Measurements from ENCODE around the gene CCDC138. TPM values are rescaled to one million over a fixed set of nuclear protein-coding genes. Genes with fewer than 3 reads are reported as not detected.

Gene CCDC138
- total RNA-seq, 1 donor from 2014 or later, result 27.9 TPM

DNA sequence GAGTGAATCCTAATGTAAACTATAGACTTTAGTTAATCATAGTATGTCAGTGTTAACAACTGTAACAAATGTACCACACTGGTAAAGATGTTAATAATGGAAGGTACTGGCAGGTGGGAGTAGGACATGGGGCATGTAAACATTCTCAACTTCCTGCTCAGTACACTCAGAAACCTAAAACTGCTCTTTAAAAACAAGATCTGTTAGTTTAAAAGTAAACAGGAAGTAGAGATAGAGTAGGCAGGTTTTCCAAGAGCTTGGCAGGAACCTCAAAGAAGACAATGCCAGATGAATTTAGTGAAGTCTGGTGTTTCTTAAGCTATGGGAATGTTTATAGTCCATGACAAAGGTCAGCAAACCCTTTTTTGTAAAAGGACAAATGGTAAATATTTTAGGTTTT is 46.6 kb downstream of the CCDC138 start:
- Mint-ChIP-seq H3K4me1 (ENCODE audit: unreplicated experiment) (peaks cover 6% of the 10 kb centered on the region), H3K4me3 (no peak overlapping the region), H3K27me3 (no peaks in the 10 kb centered on the region), H3K9me3 (peaks cover 17% of the 10 kb centered on the region), H3K36me3 (peaks cover 35% of the 10 kb centered on the region), H3K27ac (no peak overlapping the region)
- TF ChIP-seq, protein P1, sequence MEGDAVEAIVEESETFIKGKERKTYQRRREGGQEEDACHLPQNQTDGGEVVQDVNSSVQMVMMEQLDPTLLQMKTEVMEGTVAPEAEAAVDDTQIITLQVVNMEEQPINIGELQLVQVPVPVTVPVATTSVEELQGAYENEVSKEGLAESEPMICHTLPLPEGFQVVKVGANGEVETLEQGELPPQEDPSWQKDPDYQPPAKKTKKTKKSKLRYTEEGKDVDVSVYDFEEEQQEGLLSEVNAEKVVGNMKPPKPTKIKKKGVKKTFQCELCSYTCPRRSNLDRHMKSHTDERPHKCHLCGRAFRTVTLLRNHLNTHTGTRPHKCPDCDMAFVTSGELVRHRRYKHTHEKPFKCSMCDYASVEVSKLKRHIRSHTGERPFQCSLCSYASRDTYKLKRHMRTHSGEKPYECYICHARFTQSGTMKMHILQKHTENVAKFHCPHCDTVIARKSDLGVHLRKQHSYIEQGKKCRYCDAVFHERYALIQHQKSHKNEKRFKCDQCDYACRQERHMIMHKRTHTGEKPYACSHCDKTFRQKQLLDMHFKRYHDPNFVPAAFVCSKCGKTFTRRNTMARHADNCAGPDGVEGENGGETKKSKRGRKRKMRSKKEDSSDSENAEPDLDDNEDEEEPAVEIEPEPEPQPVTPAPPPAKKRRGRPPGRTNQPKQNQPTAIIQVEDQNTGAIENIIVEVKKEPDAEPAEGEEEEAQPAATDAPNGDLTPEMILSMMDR (conservative IDR thresholded peaks at IDR 0.05), result no peak
- no peak for DNase-seq (ENCODE audit: extremely low spot score, unreplicated experiment)

DNA sequence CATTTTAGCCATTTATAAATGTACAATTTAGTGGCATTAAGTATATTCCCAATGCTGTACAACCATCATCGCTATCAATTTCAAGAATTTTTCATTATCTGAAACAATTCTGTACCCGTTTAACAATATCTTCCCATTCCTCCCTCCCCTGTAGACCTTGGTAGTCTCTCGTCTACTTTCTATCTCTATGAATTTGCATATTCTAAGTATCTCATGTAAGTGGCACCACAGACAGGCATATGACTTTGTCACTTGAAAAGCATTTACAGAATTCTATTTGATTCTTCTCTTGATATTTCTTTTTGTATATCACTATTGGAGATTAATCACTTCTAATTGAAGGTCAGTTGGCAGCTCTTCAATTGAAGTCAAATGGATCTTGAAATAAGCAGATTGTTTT is 48.0 kb downstream of the CCDC138 start:
- peaks cover 6% of the 10 kb centered on the region for H3K4me1 Mint-ChIP-seq (ENCODE audit: unreplicated experiment)
- H3K27me3 Mint-ChIP-seq, result no peaks in the 10 kb centered on the region
- peaks cover 41% of the 10 kb centered on the region for H3K36me3 Mint-ChIP-seq
- no peak overlapping the region for H3K4me3 Mint-ChIP-seq
- H3K9me3 Mint-ChIP-seq, result peaks cover 17% of the 10 kb centered on the region
- H3K27ac Mint-ChIP-seq, result no peak overlapping the region
- DNase-seq (ENCODE audit: extremely low spot score, unreplicated experiment), result no peak
- TF ChIP-seq, protein P1 (conservative IDR thresholded peaks at IDR 0.05), result no peak

DNA sequence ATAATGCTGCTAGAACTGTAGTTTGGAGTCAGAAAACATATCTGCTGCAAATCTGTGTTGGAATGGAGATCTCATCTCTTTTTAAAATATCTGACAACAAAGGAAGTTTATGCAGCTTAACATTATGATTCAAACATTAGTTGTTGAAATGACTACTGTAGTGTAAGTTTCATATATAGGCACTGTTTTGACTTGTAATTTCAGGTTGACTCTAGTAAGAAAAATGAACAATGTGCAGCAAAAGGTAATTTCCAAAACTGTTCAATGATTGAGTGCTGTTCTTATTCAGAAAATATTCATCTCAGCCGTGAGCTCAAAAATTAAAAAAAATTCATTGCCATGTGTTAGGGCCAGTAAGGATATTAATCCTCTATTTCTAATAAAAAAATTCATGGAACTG is 48.5 kb downstream of the CCDC138 start:
- DNase-seq (ENCODE audit: extremely low spot score, unreplicated experiment), result no peak
- H3K36me3 Mint-ChIP-seq, result peaks cover 43% of the 10 kb centered on the region
- TF ChIP-seq, protein P1 (conservative IDR thresholded peaks at IDR 0.05), result no peak
- no peak overlapping the region for H3K4me3 Mint-ChIP-seq
- no peak overlapping the region for H3K27ac Mint-ChIP-seq
- no peaks in the 10 kb centered on the region for H3K27me3 Mint-ChIP-seq
- peaks cover 19% of the 10 kb centered on the region for H3K9me3 Mint-ChIP-seq
- peaks cover 6% of the 10 kb centered on the region for H3K4me1 Mint-ChIP-seq (ENCODE audit: unreplicated experiment)

DNA sequence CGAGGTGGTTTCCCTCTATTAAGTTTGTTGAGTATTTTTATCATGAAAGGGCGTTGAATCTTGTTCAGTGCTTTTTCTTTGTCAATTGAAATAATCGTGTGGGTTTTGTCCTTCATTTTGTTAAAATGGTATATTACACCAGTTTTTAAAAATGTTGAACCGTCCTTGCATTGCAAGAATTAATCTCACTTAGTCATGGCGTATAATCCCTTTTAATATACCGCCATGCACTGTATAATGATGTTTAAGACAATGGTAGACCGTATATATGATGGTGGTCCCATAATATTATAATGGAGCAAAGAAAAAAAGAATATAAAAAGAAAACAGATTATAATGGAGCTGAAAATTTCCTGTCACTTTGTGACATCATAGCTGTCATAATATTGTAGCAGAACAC is 50.6 kb downstream of the CCDC138 start:
- Mint-ChIP-seq H3K27ac (no peak overlapping the region), H3K9me3 (peaks cover 28% of the 10 kb centered on the region), H3K27me3 (no peaks in the 10 kb centered on the region), H3K36me3 (peaks cover 59% of the 10 kb centered on the region), H3K4me3 (no peak overlapping the region), H3K4me1 (ENCODE audit: unreplicated experiment) (peaks cover 6% of the 10 kb centered on the region)
- TF ChIP-seq, protein P1 (conservative IDR thresholded peaks at IDR 0.05), result no peak
- DNase-seq (ENCODE audit: extremely low spot score, unreplicated experiment), result no peak

DNA sequence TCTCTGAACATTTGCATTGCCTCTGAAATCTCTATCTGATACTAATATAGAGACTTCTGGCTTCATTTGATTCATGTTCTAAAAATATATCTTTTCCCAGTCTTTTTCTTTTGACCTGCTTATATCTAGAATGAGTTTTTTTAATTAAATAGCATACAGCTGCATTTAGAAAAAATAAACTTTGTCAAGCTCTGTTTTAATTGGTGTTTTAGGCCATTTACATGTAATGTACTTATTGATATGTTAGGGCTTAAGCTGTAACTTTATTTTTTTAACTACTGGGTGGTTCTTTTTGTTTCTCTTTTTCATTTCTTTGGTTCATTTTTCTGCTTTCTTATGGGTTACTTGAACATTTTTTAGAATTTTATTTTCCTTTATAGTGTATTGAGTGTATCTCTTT is 54.9 kb downstream of the CCDC138 start:
- Mint-ChIP-seq H3K27ac (no peak overlapping the region), H3K4me1 (ENCODE audit: unreplicated experiment) (no peaks in the 10 kb centered on the region), H3K9me3 (peaks cover 22% of the 10 kb centered on the region), H3K4me3 (no peak overlapping the region), H3K27me3 (no peaks in the 10 kb centered on the region), H3K36me3 (peaks cover 58% of the 10 kb centered on the region)
- TF ChIP-seq, protein P1 (conservative IDR thresholded peaks at IDR 0.05), result no peak
- DNase-seq (ENCODE audit: extremely low spot score, unreplicated experiment), result no peak

DNA sequence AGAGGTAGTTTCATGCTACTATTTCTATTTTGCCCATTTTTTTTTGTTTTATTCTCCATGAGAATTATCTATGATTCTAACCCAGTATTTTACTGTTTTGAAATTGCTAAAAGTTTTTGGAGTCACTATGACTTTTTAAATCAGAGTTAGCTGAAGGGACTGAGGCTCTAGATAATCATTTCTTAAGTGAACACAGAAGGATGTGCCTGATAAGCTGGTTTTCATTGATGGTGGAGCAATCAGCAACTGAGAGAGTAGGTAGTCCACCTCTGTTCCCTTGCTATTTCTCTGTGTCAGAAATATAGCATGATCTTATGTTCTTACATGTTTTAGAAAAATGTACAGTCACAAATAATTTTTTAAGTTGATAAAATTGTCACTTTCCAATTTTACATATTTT is 59.4 kb downstream of the CCDC138 start:
- no peaks in the 10 kb centered on the region for H3K27me3 Mint-ChIP-seq
- no peaks in the 10 kb centered on the region for H3K4me1 Mint-ChIP-seq (ENCODE audit: unreplicated experiment)
- H3K4me3 Mint-ChIP-seq, result no peak overlapping the region
- peaks cover 4% of the 10 kb centered on the region for H3K9me3 Mint-ChIP-seq
- no peak overlapping the region for H3K27ac Mint-ChIP-seq
- TF ChIP-seq, protein P1 (conservative IDR thresholded peaks at IDR 0.05), result no peak
- peaks cover 38% of the 10 kb centered on the region for H3K36me3 Mint-ChIP-seq
- no peak for DNase-seq (ENCODE audit: extremely low spot score, unreplicated experiment)
